IMR-90 (cell line): ENCODE data around the gene SLC33A1. TPM values are rescaled to one million over a fixed set of nuclear protein-coding genes. Genes with fewer than 3 reads are reported as not detected.

Experiments used
- ATAC-seq: fragments of 200-7000 bp; cut with Tn5 transposase; 2 replicates; pipeline ENCODE4 v1.9.1; 2020; ENCODE audit warnings: low read depth, mild to moderate bottlenecking, moderate library complexity
- BruUV-seq: library from RNA; stranded (reverse); fragments of 400-500 nt; replicated peaks from 2 replicates; lab custom pipeline; 2021; lab: Mats Ljungman, UMichigan
- CTCF ChIA-PET: fragments of 300-600 bp; formaldehyde crosslinking; extraction: SDS; loops from one replicate; lab custom pipeline; 2021; ENCODE audit warnings: antibody characterized with exemption; lab: Yijun Ruan, JAX
- POLR2A ChIA-PET: fragments of 300-600 bp; sonication (Branson Sonifier 250); formaldehyde crosslinking; loops from one replicate; lab custom pipeline; 2022; ENCODE audit warnings: antibody characterized with exemption; ENCODE audit not compliant: unreplicated experiment; lab: Charles Lee
- DNase-seq: peaks from one replicate; pipeline ENCODE4 v3.0.0; 2013
- H2AFZ ChIP-seq: replicated peaks from 2 replicates; pipeline ENCODE3; 2013; ENCODE audit warnings: low read length, mild to moderate bottlenecking; ENCODE audit not compliant: poor library complexity
- H2AK5ac ChIP-seq: 2 replicates; pipeline ENCODE4 v1.6.1; 2013; ENCODE audit warnings: low read depth, low read length, inconsistent platforms
- H2AK9ac ChIP-seq: replicated peaks from 2 replicates; pipeline ENCODE3; 2013; ENCODE audit warnings: mild to moderate bottlenecking, low read depth, low read length, moderate library complexity; ENCODE audit not compliant: poor library complexity
- H2BK120ac ChIP-seq: 2 replicates; pipeline ENCODE4 v1.6.1; 2013; ENCODE audit warnings: low read depth, low read length, inconsistent platforms
- H2BK15ac ChIP-seq: 3 replicates; pipeline ENCODE4 v1.6.1; 2013; ENCODE audit warnings: low read depth, low read length, inconsistent platforms
- H2BK20ac ChIP-seq: 2 replicates; pipeline ENCODE4 v1.6.1; 2013; ENCODE audit warnings: low read depth, mild to moderate bottlenecking, inconsistent platforms, low read length, moderate library complexity
- H2BK5ac ChIP-seq: 2 replicates; pipeline ENCODE4 v1.6.1; 2013; ENCODE audit warnings: mild to moderate bottlenecking, low read depth, low read length, inconsistent platforms; ENCODE audit not compliant: poor library complexity, severe bottlenecking
- H3K14ac ChIP-seq: replicated peaks from 2 replicates; pipeline ENCODE4 v1.6.1; 2013; ENCODE audit warnings: low read depth, low read length, inconsistent platforms
- H3K18ac ChIP-seq: 2 replicates; pipeline ENCODE4 v1.6.1; 2013; ENCODE audit warnings: low read depth, low read length, control low read depth
- H3K23ac ChIP-seq: 2 replicates; pipeline ENCODE4 v1.6.1; 2013; ENCODE audit warnings: low read depth, low read length, inconsistent platforms
- H3K27ac ChIP-seq: 2 replicates; pipeline ENCODE4 v1.5.1; 2013; ENCODE audit warnings: mild to moderate bottlenecking, control low read depth, low read length; ENCODE audit not compliant: insufficient read depth
- H3K27me3 ChIP-seq: 2 replicates; pipeline ENCODE4 v1.6.1; 2013; ENCODE audit warnings: low read length; ENCODE audit not compliant: control insufficient read depth, insufficient read depth
- H3K36me3 ChIP-seq: 2 replicates; pipeline ENCODE4 v1.6.1; 2013; ENCODE audit warnings: low read length, mixed read lengths; ENCODE audit not compliant: control insufficient read depth, insufficient read depth
- H3K4ac ChIP-seq: 2 replicates; pipeline ENCODE4 v1.6.1; 2013; ENCODE audit warnings: low read depth, low read length, inconsistent platforms
- H3K4me1 ChIP-seq: 2 replicates; pipeline ENCODE4 v1.6.1; 2013; ENCODE audit warnings: low read length, mixed read lengths; ENCODE audit not compliant: control insufficient read depth, insufficient read depth
- H3K4me2 ChIP-seq: 2 replicates; pipeline ENCODE4 v1.6.1; 2013; ENCODE audit warnings: low read depth, mild to moderate bottlenecking, control low read depth, low read length, moderate library complexity
- H3K4me3 ChIP-seq: 2 replicates; pipeline ENCODE4 v1.5.1; 2013; ENCODE audit warnings: low read depth, mild to moderate bottlenecking, control low read depth, low read length, moderate library complexity; ENCODE audit not compliant: insufficient read depth
- H3K56ac ChIP-seq: 2 replicates; pipeline ENCODE4 v1.6.1; 2013; ENCODE audit warnings: low read length, inconsistent platforms; ENCODE audit not compliant: insufficient read depth; ENCODE audit errors: extremely low read depth
- H3K79me1 ChIP-seq, 2 experiments: 2 replicates each; pipeline ENCODE4 v1.6.1; 2013; ENCODE audit warnings: low read length in 2 of 2, inconsistent platforms in 1 of 2, low read depth in 1 of 2
- H3K9ac ChIP-seq: 2 replicates; pipeline ENCODE4 v1.6.1; 2013; ENCODE audit warnings: low read depth, low read length, control low read depth
- H3K9me1 ChIP-seq: 2 replicates; pipeline ENCODE4 v1.6.1; 2013; ENCODE audit warnings: low read length, inconsistent platforms; ENCODE audit not compliant: insufficient read depth
- H3K9me3 ChIP-seq: 2 replicates; pipeline ENCODE4 v1.6.1; 2013; ENCODE audit warnings: low read length; ENCODE audit not compliant: control insufficient read depth, insufficient read depth
- H4K20me1 ChIP-seq: 2 replicates; pipeline ENCODE4 v1.6.1; 2013; ENCODE audit warnings: low read length, inconsistent platforms; ENCODE audit not compliant: insufficient read depth
- H4K5ac ChIP-seq: 2 replicates; pipeline ENCODE4 v1.6.1; 2013; ENCODE audit warnings: mild to moderate bottlenecking, low read depth, low read length, control low read depth
- H4K8ac ChIP-seq, 2 experiments: 2 replicates each; pipeline ENCODE4 v1.6.1; 2013; ENCODE audit warnings: low read depth in 2 of 2, low read length in 2 of 2, control low read depth in 1 of 2, inconsistent platforms in 1 of 2
- H4K91ac ChIP-seq: 2 replicates; pipeline ENCODE4 v1.6.1; 2013; ENCODE audit warnings: low read depth, low read length, inconsistent platforms; ENCODE audit not compliant: insufficient read depth
- SMC3 ChIP-seq: fragments of 150-350 bp; IDR thresholded peaks from 2 replicates; pipeline ENCODE4 v1.6.1; 2016; ENCODE audit warnings: low read depth, mild to moderate bottlenecking, antibody characterized with exemption, low read length, moderate library complexity
- dilution Hi-C: fragments of 300-500 bp; cut with HindIII; formaldehyde crosslinking; loops from one replicate; pipeline ENCODE4 v1.14.3; 2018; ENCODE audit warnings: low sequenced_read_pairs; ENCODE audit not compliant: unreplicated experiment
- in situ Hi-C: fragments of 300-500 bp; cut with MboI; formaldehyde crosslinking; loops from 3 replicates; pipeline ENCODE4 v1.14.3; 2019; ENCODE audit warnings: low sequenced_read_pairs, inconsistent platforms, mixed read lengths
- intact Hi-C: fragments of 100-400 bp; cut with micrococcal nuclease; formaldehyde crosslinking; loops from 2 replicates; pipeline ENCODE4 v1.10.0; 2022
- polyA plus RNA-seq, 3 experiments: library from polyadenylated mRNA; depleted of rRNA; stranded (reverse); fragments of >200 nt; gene quantifications; 2 replicates each; pipeline ENCODE4 v1.2.3, GENCODE V29; 2012; ENCODE audit warnings: low replicate concordance in 1 of 3
- total RNA-seq: library from RNA; depleted of rRNA; stranded (reverse); fragments of >200 nt; gene quantifications from 2 replicates; pipeline ENCODE4 v1.2.3, GENCODE V29; 2012

SLC33A1 gene
- total and polyA plus RNA-seq, 2 of the 4 experiments (the other 2 are of a cell fraction), result 12.9 to 32.4 TPM

- Histone ChIP-seq H3K23ac (no peak overlapping the region), H3K79me1 (no peaks in the 10 kb centered on the region), H2AFZ (no peak overlapping the region), H2BK120ac (no peak overlapping the region), H3K9me3 (0 out of 2 replicates have a peak, but pooled peaks cover 2% of the 10 kb centered on the region), H4K20me1 (no peaks in the 10 kb centered on the region), H4K91ac (no peak overlapping the region), H2BK5ac (no peak overlapping the region), H2BK20ac (no peak overlapping the region), H3K9ac (no peak overlapping the region), H2BK15ac (no peak overlapping the region), H3K27ac (no peak overlapping the region), H2AK5ac (no peak overlapping the region), H4K5ac (no peak overlapping the region), H4K8ac (no peak overlapping the region), H3K18ac (no peak overlapping the region), H3K56ac (no peak overlapping the region), H3K27me3 (no peaks in the 10 kb centered on the region), H3K4me1 (peaks cover 2% of the 10 kb centered on the region; the same call in 1 of the 2 replicates), H3K4me3 (no peak overlapping the region), H2AK9ac (no peak overlapping the region), H3K9me1 (peaks cover 2% of the 10 kb centered on the region; the same call in 1 of the 2 replicates), H3K36me3 (no peaks in the 10 kb centered on the region), H3K4ac (no peak overlapping the region), H3K4me2 (no peak overlapping the region), H3K14ac (no peak overlapping the region)
- intact Hi-C loops, result no loop called here
- CTCF ChIA-PET, result no interaction called here
- POLR2A ChIA-PET, result no interaction called here
- no peak for TF ChIP-seq SMC3
- no TSS peak for BruUV-seq
- DNase-seq, result peak; percentile 6
- dilution Hi-C loops, result no loop called here
- in situ Hi-C loops, result no loop called here
- ATAC-seq, result peak; percentile 27; the same call in 1 of the 2 replicates
These were observed 75.8 kb downstream of the SLC33A1 start for GRCh38 chr3:155778462-155778861.
